ENCODE measurements around the gene PHYHIPL.

PHYHIPL gene

DNA sequence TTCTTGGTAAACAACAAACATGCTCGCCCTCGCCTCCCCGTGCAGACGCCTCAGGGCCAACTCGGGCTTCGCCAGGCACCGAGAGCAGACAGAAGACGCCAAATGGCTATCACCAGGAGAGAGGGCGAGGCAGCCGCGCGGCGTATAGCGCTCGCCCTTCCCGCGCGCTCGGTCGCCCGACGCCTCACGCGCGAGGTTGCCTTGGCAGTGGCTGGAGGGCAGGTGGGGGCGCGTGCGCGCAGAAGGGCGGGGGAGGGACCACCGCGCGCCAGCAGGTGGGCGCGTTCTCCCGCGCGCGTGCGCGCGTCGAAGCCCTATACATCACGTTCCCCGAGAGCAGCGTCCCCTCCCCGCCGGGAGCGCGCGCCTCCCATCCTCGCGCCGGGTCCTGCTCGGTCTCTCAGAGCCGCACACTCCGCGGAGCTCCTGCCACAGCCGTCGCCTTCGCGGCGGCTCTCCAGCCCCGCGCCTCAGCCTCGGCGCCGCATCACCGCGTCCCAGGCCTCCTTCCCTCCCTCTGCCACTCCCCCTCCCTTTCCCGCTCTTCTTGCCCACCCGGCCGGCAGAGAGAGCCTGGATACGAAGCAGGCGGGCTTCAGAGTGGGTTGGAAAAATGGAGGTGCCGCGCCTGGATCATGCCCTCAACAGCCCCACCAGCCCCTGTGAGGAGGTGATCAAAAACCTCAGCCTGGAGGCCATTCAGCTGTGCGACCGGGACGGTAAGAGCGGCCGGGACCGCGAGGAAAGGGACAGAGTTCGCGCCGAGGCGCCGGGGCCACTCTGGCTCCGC is at the start of gene PHYHIPL:
Gene PHYHIPL, plus strand, starts transcription at position 403 of the 790 bp plus-strand sequence. Its CDS starts 211 bp downstream, at position 614.
- DNase-seq, result no peak

- no peak for DNase-seq
These were observed 49.5 kb upstream of the PHYHIPL start for GRCh38 chr10:59126991-59127390.

DNA sequence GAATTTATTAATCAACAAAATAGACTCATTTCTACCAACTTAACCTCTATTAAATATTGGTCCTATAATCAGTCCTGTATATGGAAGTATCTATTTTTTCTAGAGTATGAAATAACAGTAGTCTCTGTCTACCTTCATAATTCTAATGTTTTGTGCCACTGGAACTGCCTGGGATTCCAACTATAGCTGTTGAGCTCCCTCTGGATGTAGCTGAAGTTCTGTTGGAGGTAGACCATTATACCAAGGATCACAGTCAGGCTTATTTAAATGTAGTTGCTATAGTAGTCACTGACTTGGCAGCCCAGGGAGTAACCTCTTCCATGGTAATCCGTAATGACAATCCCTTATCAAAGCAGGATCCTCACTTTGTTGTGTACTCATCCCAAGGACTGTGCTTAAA is 48.5 kb upstream of the PHYHIPL start:
- DNase-seq, result no peak

DNA sequence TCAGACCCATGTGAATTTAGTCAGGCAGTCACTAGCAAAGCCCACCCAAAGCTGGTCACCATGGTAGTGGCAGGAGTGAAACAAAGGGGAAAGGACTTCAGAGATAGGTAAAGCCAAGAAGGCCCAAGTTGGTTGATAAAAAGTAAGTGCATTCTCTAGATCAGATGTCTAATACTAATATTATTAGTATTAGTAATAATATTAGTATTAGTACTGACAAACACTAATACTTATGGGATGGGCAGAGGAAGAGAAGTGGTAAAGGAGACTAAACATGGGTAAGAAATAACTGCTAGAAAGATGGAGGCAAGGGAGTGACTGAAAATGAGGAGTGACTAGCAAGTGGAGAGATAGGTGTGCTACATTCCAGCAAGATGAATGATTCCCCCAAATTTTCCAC is 46.6 kb upstream of the PHYHIPL start:
- DNase-seq, result no peak

- DNase-seq, result no peak
These were observed 44.8 kb upstream of the PHYHIPL start for GRCh38 chr10:59131666-59132065.

DNA sequence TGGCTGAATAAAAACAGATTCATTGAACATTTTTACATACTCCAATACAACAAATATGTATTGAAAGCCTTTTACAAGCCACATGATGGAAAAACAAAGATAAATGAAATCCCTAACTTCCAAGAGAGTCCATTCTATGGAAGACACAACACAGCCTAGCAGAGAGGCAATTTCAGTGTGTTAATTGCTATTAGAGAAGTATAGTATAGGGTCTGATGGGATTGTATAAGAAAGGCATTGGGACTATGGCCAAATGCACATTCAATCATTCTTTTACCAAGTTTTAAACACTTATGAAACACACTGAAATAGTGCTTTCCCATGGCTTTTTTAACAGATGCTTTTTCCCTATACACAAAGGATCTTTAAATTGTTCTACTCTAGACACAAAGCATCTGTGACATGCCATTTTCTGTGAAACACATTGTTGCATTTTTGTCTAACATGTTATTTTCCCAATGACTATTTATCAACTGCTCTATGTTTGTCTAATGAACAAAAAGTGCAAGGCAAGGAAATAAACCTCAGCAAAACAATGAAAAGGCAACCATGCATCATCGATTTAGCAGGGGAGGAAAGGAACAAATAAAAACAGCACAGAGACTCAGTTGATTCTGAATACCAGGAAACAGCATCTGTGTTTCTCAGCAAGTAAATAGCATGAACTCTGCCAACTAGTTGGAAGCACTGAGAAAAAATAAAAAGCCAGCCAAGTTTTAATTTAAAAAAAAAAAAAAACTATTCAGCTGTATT is 42.4 kb upstream of the PHYHIPL start:
- DNase-seq, result no peak

DNA sequence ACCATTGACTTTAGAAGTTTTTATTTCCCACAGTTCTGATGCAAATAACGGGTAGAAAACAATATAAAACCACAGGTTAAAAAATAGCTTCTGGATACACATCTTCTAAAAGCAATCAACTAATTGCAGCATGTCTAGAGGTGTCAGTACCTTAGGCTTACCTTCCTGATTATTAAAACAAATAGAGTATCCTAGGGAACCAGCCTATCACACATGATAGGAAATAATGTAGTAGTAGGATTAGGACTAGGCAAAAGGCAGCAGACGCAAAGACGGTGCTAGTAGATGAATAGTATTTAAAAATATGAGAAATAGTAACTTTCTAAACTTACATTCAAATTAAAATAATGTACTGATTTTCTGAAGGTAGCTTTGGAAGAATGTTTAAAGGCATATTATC is 41.7 kb upstream of the PHYHIPL start:
- DNase-seq, result no peak

GRCh38 chr10:59135275-59135674 is 41.2 kb upstream of the PHYHIPL start:
- DNase-seq, result no peak

GRCh38 chr10:59138052-59138451 is 38.4 kb upstream of the PHYHIPL start:
- DNase-seq, result no peak

DNA sequence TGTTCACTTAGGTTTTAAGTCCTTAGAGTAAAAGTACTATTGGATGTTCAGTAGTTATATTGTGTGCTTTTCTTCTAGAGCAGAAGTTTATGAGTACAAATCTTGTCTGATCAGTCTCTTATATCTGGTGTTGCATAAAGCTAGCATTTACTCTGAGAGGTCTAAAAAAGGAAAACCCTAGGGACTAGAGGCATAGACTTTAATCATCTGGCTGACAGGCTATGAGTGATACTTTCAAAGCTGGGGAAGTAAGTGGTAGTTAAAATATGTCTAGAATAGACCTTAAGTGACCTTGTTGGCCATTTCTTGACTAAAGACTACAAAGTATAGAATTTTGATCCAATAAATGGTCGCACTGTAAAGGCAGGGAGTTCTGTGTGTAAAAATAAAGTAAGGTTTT is 32.9 kb upstream of the PHYHIPL start:
- no peak for DNase-seq

GRCh38 chr10:59148701-59149100 is 27.7 kb upstream of the PHYHIPL start:
- DNase-seq, result no peak

GRCh38 chr10:59155556-59155955 is 20.9 kb upstream of the PHYHIPL start:
- no peak for DNase-seq

DNA sequence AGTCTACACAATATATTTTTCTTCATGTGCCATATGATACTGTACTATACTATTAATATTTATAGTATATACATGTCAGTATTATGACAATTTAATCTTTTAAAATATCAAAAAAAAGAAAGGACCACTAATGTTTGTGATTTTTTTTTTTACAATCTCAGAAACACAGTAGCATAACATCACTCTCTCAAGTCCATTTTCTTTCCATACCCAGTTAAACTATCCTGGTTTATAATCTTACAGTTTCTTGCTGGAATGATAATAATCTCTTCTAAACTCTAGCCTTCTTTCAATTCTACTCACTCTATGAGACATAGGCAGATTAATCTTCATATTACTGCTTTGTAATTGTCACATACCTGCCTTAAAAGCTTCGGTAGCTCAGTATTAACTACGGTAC is 8.9 kb upstream of the PHYHIPL start:
- DNase-seq, result no peak

DNA sequence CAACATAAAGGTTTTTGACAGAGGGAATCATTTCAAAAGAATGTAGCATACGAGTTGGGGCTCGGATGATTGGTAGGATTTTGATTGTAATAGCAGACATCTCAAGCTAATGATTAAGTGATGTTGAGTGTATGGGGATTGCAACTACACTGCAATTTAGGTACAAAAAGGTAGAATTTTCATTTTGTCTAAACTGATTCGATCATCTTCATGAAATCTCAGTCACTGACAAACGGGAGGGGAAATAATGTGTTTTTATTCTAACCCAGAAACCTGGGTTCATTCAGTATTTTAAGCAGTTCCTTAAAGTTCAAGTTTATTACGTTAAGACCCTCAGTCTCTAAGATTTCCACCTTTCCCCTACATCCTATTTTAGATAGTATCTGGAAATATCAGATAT is 3.9 kb upstream of the PHYHIPL start:
- DNase-seq, result no peak

- no peak for DNase-seq
These were observed 3.0 kb upstream of the PHYHIPL start for GRCh38 chr10:59173414-59173813.

GRCh38 chr10:59175538-59176240 is 754 bp upstream of the PHYHIPL start:
- DNase-seq, result no peak

GRCh38 chr10:59177031-59177797 is 771 bp downstream of the PHYHIPL start:
- peak; percentile 19 to 51 for DNase-seq

DNA sequence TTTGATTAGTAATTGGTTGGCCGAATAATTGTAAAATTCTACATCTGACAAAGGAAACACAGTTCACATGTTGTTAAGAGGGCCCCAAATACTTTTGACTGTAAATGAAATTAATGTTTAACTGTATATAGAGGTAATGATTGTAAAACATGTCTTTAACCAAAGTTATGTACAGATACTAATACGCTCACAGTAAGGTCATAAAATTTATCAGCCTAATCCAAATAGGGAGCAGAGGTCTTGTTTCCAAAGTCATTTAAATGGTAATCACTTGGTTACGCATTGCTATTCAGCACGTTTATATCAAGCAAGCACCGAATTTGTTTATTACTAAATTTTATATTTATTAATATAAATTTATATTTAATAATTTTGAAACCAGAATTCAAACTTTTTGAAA is 1.4 kb downstream of the PHYHIPL start:
- no peak for DNase-seq

DNA sequence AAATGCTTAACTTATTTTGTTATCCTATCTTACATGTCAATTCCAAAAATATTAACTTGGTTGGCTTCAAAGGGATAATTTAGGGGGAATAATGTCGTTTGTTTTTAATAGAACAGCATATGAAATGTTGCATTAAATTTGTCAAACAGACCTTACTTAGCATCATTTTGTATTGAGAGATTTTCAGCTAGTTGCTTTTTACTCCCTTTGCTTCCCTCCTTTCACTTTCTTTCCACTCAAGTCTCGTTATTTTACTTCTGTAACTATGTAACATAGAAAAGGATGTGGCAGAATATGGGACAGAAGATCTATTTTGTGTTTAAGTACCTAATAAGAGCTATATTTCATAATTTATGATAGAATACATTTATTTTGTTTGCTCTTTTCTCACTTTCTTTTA is 2.6 kb downstream of the PHYHIPL start:
- no peak for DNase-seq

DNA sequence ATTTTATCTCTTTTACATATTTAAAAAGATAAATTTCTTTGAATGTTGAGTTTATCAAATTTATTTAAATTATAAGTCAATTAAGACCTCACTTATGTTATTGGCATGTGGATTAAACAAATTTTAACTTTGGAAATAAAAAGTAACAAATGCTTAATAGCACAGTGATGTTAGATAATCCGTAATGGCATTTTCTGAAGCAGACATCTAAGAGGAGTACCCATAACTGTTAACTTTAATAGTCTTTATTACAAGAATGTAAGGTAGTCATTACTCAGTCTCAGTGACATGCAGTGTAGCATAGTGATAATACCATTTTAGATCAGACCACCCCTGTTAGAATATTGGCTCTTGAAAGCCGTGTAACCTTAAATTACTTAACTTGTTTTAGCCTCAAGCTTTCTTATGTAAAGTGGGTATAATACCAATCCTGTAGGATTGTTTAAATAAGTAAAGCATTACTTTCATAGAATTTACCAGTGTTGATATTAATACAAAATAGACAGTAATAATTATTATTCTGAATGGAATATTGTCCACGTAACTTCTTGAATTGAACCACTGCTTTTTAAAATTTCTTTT is 4.3 kb downstream of the PHYHIPL start:
- DNase-seq, result no peak

- peak; percentile 83 to 92 for DNase-seq
These were observed 5.2 kb downstream of the PHYHIPL start for GRCh38 chr10:59181668-59182067.

- no peak for DNase-seq
These were observed 13.9 kb downstream of the PHYHIPL start for GRCh38 chr10:59190332-59190731.

All from Kasumi-1 (cell line).